K562 (cell line): ENCODE data around the gene RBMX. TPM values are rescaled to one million over a fixed set of nuclear protein-coding genes. Genes with fewer than 3 reads are reported as not detected.

Source experiments
- ARID1B ChIP-seq: fragments of 450-650 bp; IDR thresholded peaks from 2 replicates; pipeline ENCODE4 v1.6.1; 2016; ENCODE audit warnings: antibody characterized with exemption, mild to moderate bottlenecking, inconsistent platforms
- ATF1 ChIP-seq, 2 experiments: fragments of 450-650 bp in 1 of 2; IDR thresholded peaks; 2 replicates each; pipeline ENCODE4 v1.6.1; 2016; ENCODE audit warnings: missing compliant biosample characterization in 1 of 2, missing genetic modification characterization in 1 of 2
- ATF3 ChIP-seq, 2 experiments: fragments of 450-650 bp in 1 of 2; sonication (generic) in 1 of 2; formaldehyde crosslinking in 1 of 2; IDR thresholded peaks in 1 of 2; conservative IDR thresholded peaks in 1 of 2; 2 replicates each; pipeline versions ENCODE4 v1.6.1 to v1.8.1; 2016 to 2023; ENCODE audit warnings: mild to moderate bottlenecking in 2 of 2, moderate library complexity in 2 of 2, inconsistent platforms in 1 of 2, missing genetic modification reagents in 1 of 2
- CBFA2T3 ChIP-seq: fragments of 450-650 bp; IDR thresholded peaks from 2 replicates; pipeline ENCODE4 v1.6.1; 2017
- CBX5 ChIP-seq: IDR thresholded peaks from 2 replicates; pipeline ENCODE4 v1.6.1; 2014; ENCODE audit warnings: low read depth, borderline replicate concordance
- DIDO1 ChIP-seq: fragments of 450-650 bp; IDR thresholded peaks from 2 replicates; pipeline ENCODE4 v1.6.1; 2016; ENCODE audit warnings: low read depth, missing biosample characterization, missing genetic modification characterization
- L3MBTL2 ChIP-seq: fragments of 450-650 bp; IDR thresholded peaks from 2 replicates; pipeline ENCODE4 v1.6.1; 2016; ENCODE audit warnings: mild to moderate bottlenecking, moderate library complexity
- MEIS2 ChIP-seq: fragments of 450-650 bp; IDR thresholded peaks from 2 replicates; pipeline ENCODE4 v1.6.1; 2014; ENCODE audit warnings: mild to moderate bottlenecking; ENCODE audit not compliant: partially characterized antibody
- NBN ChIP-seq: fragments of 450-650 bp; IDR thresholded peaks from 2 replicates; pipeline ENCODE4 v1.6.1; 2016; ENCODE audit warnings: low read depth, mild to moderate bottlenecking
- NCOR1 ChIP-seq: fragments of 450-650 bp; IDR thresholded peaks from 2 replicates; pipeline ENCODE4 v1.6.1; 2016; ENCODE audit warnings: mild to moderate bottlenecking, moderate library complexity
- SNIP1 ChIP-seq: fragments of 450-650 bp; IDR thresholded peaks from 2 replicates; pipeline ENCODE4 v1.7.1; 2017; ENCODE audit warnings: low read depth, mild to moderate bottlenecking
- STAT5A ChIP-seq: IDR thresholded peaks from 2 replicates; pipeline ENCODE4 v1.6.1; 2012; ENCODE audit warnings: low read length, inconsistent platforms, borderline replicate concordance
- TCF3 ChIP-seq: sonication (generic); formaldehyde crosslinking; IDR thresholded peaks from 2 replicates; pipeline ENCODE4 v1.4.0; 2020; ENCODE audit warnings: mild to moderate bottlenecking, missing genetic modification reagents
- TEAD4 ChIP-seq, 2 experiments: sonication (generic) in 1 of 2; formaldehyde crosslinking in 1 of 2; IDR thresholded peaks; 2 replicates each; pipeline versions ENCODE4 v1.6.1 to v1.8.0; 2012 to 2022; ENCODE audit warnings: borderline replicate concordance in 1 of 2, inconsistent platforms in 1 of 2, low read length in 1 of 2, mild to moderate bottlenecking in 1 of 2, missing genetic modification reagents in 1 of 2
- polyA plus RNA-seq, 8 experiments: library from polyadenylated mRNA; depleted of rRNA in 4 of 8; stranded (reverse) in 5 of 8; unstranded in 3 of 8; fragments of >200 nt; fragmentation: Nextera tagmentation in 2 of 8; fragmentation: Illumina TruSeq in 1 of 8; extraction: Ambion mirVana in 2 of 8; extraction: Trizol in 1 of 8; gene quantifications; 2 replicates each; pipeline versions ENCODE4 v1.2.1 to v1.2.3, GENCODE V29; 2011 to 2014; ENCODE audit warnings: inconsistent platforms in 1 of 8, missing spikeins in 1 of 8
- total RNA-seq, 7 experiments: library from RNA; depleted of rRNA in 6 of 7; stranded (reverse); fragments of >200 nt in 6 of 7; fragmentation: Illumina TruSeq in 2 of 7; extraction: Trizol in 2 of 7; gene quantifications; 2 replicates each; pipeline versions ENCODE4 v1.2.1 to v1.2.3, GENCODE V29; 2011 to 2021; ENCODE audit warnings: low replicate concordance in 1 of 7
- TF ChIP-seq, protein P1 (sequence below), 2 experiments: IDR thresholded peaks; 2 replicates each; pipeline ENCODE4 v1.6.1; 2011; ENCODE audit warnings: borderline replicate concordance in 1 of 2, control low read depth in 1 of 2, low read depth in 1 of 2, low read length in 1 of 2, mild to moderate bottlenecking in 1 of 2, mixed read lengths in 1 of 2, moderate library complexity in 1 of 2; ENCODE audit not compliant: insufficient read depth in 1 of 2, insufficient read length in 1 of 2, poor library complexity in 1 of 2, severe bottlenecking in 1 of 2; ENCODE audit errors: extremely low read depth in 1 of 2

Gene RBMX
- total and polyA plus RNA-seq, 9 of the 15 experiments (the other 6 are each of a cell fraction or from before 2014, with no cell fraction given) = 405 to 671 (median 540) TPM

GRCh38 chrX:136896121-136896914 is 15.8 kb upstream of the RBMX start (continued):
- peak; percentile 49 for TF ChIP-seq NCOR1
- peak; percentile 78 for TF ChIP-seq ARID1B
- peak; percentile 70 for TF ChIP-seq TEAD4 (IDR thresholded peaks at IDR 0.05; ENCODE audit: low read length)
- no peak for TF ChIP-seq TEAD4 (CRISPR knock-in tag; IDR thresholded peaks at IDR 0.05; ENCODE audit: borderline replicate concordance)
- no peak for TF ChIP-seq DIDO1 (tag)
- peak; percentile 15; the same call in 1 of the 2 replicates for TF ChIP-seq STAT5A
- 0 out of 2 replicates have a peak, but pooled peaks have one; percentile 41 for TF ChIP-seq NBN
- TF ChIP-seq CBX5 = no peak
- no peak for TF ChIP-seq SNIP1
- TF ChIP-seq TCF3 = peak; percentile 56
- 0 out of 2 replicates have a peak, but pooled peaks have one; percentile 21 for TF ChIP-seq ATF3 (IDR thresholded peaks at IDR 0.05)
- TF ChIP-seq ATF3 (CRISPR knock-in tag; conservative IDR thresholded peaks at IDR 0.05) = no peak
- peak; percentile 33; the same call in 1 of the 2 replicates for TF ChIP-seq L3MBTL2
- TF ChIP-seq ATF1 (CRISPR knock-in tag; IDR thresholded peaks at IDR 0.05) = no peak
- 0 out of 2 replicates have a peak, but pooled peaks have one; percentile 13 for TF ChIP-seq ATF1 (tag; IDR thresholded peaks at IDR 0.05)
- TF ChIP-seq MEIS2 = peak; percentile 41
- TF ChIP-seq, protein P1, sequence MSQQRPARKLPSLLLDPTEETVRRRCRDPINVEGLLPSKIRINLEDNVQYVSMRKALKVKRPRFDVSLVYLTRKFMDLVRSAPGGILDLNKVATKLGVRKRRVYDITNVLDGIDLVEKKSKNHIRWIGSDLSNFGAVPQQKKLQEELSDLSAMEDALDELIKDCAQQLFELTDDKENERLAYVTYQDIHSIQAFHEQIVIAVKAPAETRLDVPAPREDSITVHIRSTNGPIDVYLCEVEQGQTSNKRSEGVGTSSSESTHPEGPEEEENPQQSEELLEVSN (IDR thresholded peaks at IDR 0.05; ENCODE audit: borderline replicate concordance in 1 of 2, extremely low read depth in 1 of 2, insufficient read depth in 1 of 2, insufficient read length in 1 of 2, low read depth in 1 of 2, low read length in 1 of 2, poor library complexity in 1 of 2, severe bottlenecking in 1 of 2) = peak in 1 of 2 experiments; percentile 7
- TF ChIP-seq CBFA2T3 = peak; percentile 78
